Activated CD4-positive, alpha-beta memory T cell treated with anti-CD3 and anti-CD28 coated beads, Interleukin-2, amount 10 ng/mL, durations not matched to agents 7 days and 5 days (primary cell): Measurements from ENCODE around the gene ISYNA1. TPM values are rescaled to one million over a fixed set of nuclear protein-coding genes. Genes with fewer than 3 reads are reported as not detected.

Source experiments
- CTCF ChIA-PET: fragments of 350-600 bp; sonication (Branson Sonifier 250); formaldehyde crosslinking; loops from one replicate; lab custom pipeline; 2021; ENCODE audit warnings: antibody characterized with exemption, inconsistent platforms; lab: Charles Lee
- POLR2A ChIA-PET: fragments of 350-600 bp; sonication (Branson Sonifier 250); formaldehyde crosslinking; loops from one replicate; lab custom pipeline; 2021; ENCODE audit warnings: antibody characterized with exemption; lab: Charles Lee
- DNase-seq: peaks from one replicate; pipeline ENCODE4 v3.0.0-alpha.2; 2020
- H3K27ac Mint-ChIP-seq: one replicate; pipeline ENCODE4 v1.8.0; 2021; ENCODE audit warnings: mild to moderate bottlenecking, mixed read lengths
- H3K27me3 Mint-ChIP-seq: one replicate; pipeline ENCODE4 v1.8.0; 2021; ENCODE audit warnings: mixed read lengths
- H3K36me3 Mint-ChIP-seq: one replicate; pipeline ENCODE4 v1.8.0; 2021; ENCODE audit warnings: low read depth, mixed read lengths
- H3K4me1 Mint-ChIP-seq: one replicate; pipeline ENCODE4 v1.8.0; 2021; ENCODE audit warnings: mixed read lengths
- H3K4me3 Mint-ChIP-seq: one replicate; pipeline ENCODE4 v1.8.0; 2021; ENCODE audit warnings: mild to moderate bottlenecking, mixed read lengths
- H3K9me3 Mint-ChIP-seq: one replicate; pipeline ENCODE4 v1.8.0; 2021; ENCODE audit warnings: mixed read lengths
- total RNA-seq, 2 experiments: library from RNA; stranded (reverse); gene quantifications; one replicate each; pipeline ENCODE4 v1.2.3, GENCODE V29; 2021

The ISYNA1 gene
- total RNA-seq, 2 experiments from 2014 or later, result 16.7 to 18.0 TPM

DNA sequence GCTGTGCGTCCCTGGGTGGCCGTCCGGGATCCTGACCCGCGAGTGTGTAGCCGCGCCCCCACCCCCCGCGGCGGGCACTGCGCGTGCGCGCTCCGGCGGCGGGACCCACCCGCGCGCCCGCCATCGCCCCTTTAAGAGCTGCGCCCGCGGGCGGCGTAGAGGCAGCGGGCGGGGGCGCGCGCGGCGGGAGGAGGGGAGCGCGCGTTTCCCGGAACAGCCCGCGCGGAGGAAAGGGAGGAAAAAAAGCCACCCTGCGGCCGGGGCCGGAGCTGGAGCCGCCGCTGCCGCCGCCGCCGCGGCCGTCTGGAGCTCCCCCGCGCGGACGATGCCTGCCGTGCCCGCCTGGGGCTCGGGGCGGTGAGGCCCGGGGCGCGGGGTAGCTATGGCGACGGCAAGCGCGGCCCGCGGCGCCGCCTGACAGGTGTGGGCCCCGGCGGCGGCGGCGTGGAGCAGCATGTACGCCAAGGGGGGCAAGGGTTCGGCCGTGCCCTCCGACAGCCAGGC is 18.7 kb downstream of the ISYNA1 start, which contains the start of gene SSBP4:
TSS of gene SSBP4 (plus strand) at position 204 of the 504 bp plus-strand sequence. CDS start at position 455, 251 bp downstream.
- Mint-ChIP-seq H3K36me3 (peaks cover 15% of the 10 kb centered on the region), H3K27me3 (peaks cover 11% of the 10 kb centered on the region), H3K9me3 (no peaks in the 10 kb centered on the region), H3K4me3 (peak within 1 kb of the TSS; percentile 94), H3K4me1 (peaks cover 84% of the 10 kb centered on the region), H3K27ac (peak within 1 kb of the TSS; percentile 91)
- ChIA-PET POLR2A (interaction anchor here (0.7 to 9.6 kb wide), 15 partner anchors 9 to 214 kb away, joined by 3 to 115 read pairs (median 5); partner anchors contain the start of genes JUND and LSM4), CTCF (interaction anchor here (0.7 to 3.9 kb wide), 9 partner anchors 9 to 227 kb away, joined by 3 to 18 read pairs (median 6); partner anchors contain the start of genes JUND and LSM4)
- peak; percentile 79 for DNase-seq

DNA sequence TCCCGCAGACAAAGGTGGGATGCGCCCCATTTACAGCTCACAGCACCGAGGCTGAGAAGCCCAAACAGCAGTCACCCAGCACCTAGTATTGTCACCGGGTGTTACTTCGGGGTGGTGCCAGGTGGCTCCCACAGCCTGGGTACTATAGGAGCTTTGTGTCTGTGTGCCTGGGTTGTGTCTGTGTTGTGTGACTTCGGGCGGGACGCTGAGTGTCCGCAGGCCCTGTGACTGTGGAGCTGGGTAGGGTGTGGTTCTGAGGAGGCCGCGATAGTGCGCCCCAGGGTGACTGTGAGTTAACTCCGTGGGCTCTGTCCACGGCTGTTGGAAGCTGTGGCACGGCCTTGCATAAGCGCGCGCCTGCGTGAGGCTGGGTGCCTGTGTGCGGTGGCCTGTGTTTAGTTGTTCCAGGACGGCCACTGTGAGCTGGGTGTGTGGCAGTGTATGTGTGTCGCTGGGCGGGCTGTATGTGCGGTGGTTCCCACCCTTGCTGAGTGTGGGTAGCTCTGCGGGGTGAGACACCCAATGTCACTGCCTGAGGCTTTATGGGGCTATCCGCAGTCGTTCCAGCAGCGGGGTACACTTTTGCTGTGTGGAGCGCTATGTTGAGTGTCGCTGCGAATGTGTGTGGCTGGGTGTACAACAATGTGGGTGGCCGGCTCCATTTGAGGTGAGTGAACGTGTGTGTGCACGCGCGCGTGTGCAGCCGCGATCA is 19.3 kb downstream of the ISYNA1 start:
- peaks cover 13% of the 10 kb centered on the region for H3K36me3 Mint-ChIP-seq
- DNase-seq, result peak; percentile 47
- POLR2A ChIA-PET, result interaction anchor here (0.7 to 9.6 kb wide), 16 partner anchors 9 to 413 kb away, joined by 3 to 115 read pairs (median 5); partner anchors contain the start of genes JUND, LSM4 and UPF1
- H3K4me3 Mint-ChIP-seq, result peak overlapping the region; percentile 74
- H3K9me3 Mint-ChIP-seq, result no peaks in the 10 kb centered on the region
- peaks cover 83% of the 10 kb centered on the region for H3K4me1 Mint-ChIP-seq
- H3K27me3 Mint-ChIP-seq, result peaks cover 13% of the 10 kb centered on the region
- peak overlapping the region; percentile 86 for H3K27ac Mint-ChIP-seq
- CTCF ChIA-PET, result interaction anchor here (0.7 to 3.9 kb wide), 10 partner anchors 8 to 227 kb away, joined by 3 to 18 read pairs (median 6); partner anchors contain the start of gene LSM4

DNA sequence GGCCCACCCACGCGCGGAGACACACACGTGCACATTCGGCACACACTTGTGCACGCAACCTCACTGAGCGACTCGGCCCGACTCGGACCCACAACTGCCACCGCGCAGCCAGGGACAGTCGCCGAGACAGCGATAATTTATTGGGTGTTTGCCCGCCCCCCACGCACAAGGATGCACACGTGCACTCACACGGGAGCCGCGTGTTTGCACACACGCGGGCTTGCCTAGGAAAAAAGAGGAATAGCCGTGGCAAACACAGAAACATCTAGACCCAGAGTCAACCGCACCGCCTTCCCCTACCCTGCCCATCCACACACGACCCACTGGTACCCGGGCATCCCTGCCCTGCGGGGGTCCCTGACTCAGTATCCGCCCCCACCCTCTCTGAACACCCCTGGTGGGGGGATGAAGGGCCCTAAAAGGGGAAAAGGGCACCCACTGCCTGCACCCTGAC is 19.9 kb downstream of the ISYNA1 start:
- H3K9me3 Mint-ChIP-seq, result no peaks in the 10 kb centered on the region
- H3K27me3 Mint-ChIP-seq, result peaks cover 13% of the 10 kb centered on the region
- POLR2A ChIA-PET, result interaction anchor here (0.7 to 9.6 kb wide), 15 partner anchors 9 to 414 kb away, joined by 3 to 115 read pairs (median 5); partner anchors contain the start of genes JUND, LSM4 and UPF1
- peaks cover 78% of the 10 kb centered on the region for H3K4me1 Mint-ChIP-seq
- H3K36me3 Mint-ChIP-seq, result peaks cover 10% of the 10 kb centered on the region
- no peak for DNase-seq
- H3K4me3 Mint-ChIP-seq, result peak overlapping the region; percentile 74
- CTCF ChIA-PET, result interaction anchor here (1.0 to 3.9 kb wide), 7 partner anchors 8 to 226 kb away, joined by 3 to 18 read pairs (median 6); no protein-coding TSS in a partner anchor
- H3K27ac Mint-ChIP-seq, result peak overlapping the region; percentile 86

DNA sequence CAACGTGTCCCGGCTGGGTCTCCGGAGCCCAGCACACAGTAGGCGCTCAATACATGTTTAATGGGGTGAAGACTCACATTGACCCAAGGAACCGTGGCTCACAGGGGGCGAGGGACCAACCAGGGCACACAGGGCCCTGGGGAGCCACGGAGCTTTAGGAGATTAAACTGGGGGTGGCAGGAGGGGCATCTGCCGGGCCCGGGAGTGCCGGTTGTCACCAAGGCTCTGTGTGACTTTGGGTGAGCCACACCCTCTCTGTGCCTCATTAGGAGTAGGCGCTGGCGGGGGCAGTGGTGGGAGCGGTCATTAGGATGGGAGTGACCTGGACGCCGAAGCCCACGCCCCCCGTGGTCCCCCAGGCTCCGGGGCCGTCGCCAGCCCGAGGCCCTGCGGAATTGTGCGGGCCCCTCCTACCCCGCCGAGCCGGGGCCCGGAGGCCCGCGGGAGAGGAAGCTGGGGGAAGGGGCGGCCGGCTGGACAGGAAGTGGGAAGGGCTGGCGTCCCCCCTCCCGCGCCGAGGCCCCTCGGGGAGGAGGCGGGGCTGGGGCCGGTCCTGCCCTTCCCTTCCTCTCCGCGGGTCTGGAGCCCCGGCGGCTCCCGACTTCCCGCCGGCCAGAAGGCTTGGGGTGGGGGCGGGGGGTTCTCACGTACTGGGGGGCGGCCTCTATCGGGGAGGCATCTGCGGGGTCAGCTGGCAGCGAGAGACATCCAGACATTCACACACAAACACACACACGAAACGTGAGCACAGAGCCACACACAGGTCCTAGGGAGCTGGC is 20.5 kb downstream of the ISYNA1 start:
- DNase-seq, result peak; percentile 58
- H3K4me1 Mint-ChIP-seq, result peaks cover 73% of the 10 kb centered on the region
- CTCF ChIA-PET, result interaction anchor here (0.7 to 3.9 kb wide), 9 partner anchors 16 to 304 kb away, joined by 3 to 18 read pairs (median 3); no protein-coding TSS in a partner anchor

DNA sequence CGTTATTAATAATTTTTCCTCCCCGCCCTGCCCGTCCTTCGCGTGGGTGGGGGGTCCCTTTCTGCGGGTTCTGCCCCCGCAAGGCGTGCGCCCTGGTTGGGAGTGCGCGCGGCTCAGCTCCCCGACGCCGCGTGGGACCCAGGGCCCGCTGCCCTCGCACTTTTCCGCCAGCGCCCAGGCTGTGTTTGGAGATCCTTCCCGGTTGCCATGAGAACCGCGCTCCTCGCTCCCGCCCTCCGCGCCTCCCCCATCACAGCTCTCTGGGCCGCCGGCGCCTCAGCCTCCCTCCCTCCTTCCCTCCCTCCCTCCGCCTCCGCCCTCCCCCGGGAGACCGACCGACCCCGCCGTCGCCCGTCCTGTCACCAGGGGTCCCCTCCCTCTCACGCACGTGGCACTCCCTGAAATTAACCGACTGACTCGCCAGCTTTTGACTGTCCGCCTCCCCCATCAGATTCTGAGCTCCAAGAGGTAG is 21.1 kb downstream of the ISYNA1 start:
- H3K4me1 Mint-ChIP-seq, result peaks cover 67% of the 10 kb centered on the region
- H3K36me3 Mint-ChIP-seq, result peaks cover 5% of the 10 kb centered on the region
- H3K4me3 Mint-ChIP-seq, result peak overlapping the region; percentile 67
- CTCF ChIA-PET, result interaction anchor here (0.7 to 3.9 kb wide), 6 partner anchors 15 to 304 kb away, joined by 3 to 18 read pairs (median 3); no protein-coding TSS in a partner anchor
- H3K9me3 Mint-ChIP-seq, result no peaks in the 10 kb centered on the region
- peak; percentile 72 for DNase-seq
- peaks cover 18% of the 10 kb centered on the region for H3K27me3 Mint-ChIP-seq
- POLR2A ChIA-PET, result interaction anchor here (0.7 to 9.6 kb wide), 12 partner anchors 12 to 416 kb away, joined by 3 to 115 read pairs (median 4); partner anchors contain the start of genes ELL, JUND and PIK3R2
- peak overlapping the region; percentile 79 for H3K27ac Mint-ChIP-seq

More for the DNA sequence above, 20.5 kb downstream of the ISYNA1 start:
- peak overlapping the region; percentile 74 for H3K4me3 Mint-ChIP-seq
- peaks cover 17% of the 10 kb centered on the region for H3K27me3 Mint-ChIP-seq
- peaks cover 5% of the 10 kb centered on the region for H3K36me3 Mint-ChIP-seq
- POLR2A ChIA-PET, result interaction anchor here (0.7 to 9.6 kb wide), 16 partner anchors 11 to 415 kb away, joined by 3 to 115 read pairs (median 4); partner anchors contain the start of genes ELL, JUND, LSM4 and PIK3R2
- H3K27ac Mint-ChIP-seq, result peak overlapping the region; percentile 86
- no peaks in the 10 kb centered on the region for H3K9me3 Mint-ChIP-seq

DNA sequence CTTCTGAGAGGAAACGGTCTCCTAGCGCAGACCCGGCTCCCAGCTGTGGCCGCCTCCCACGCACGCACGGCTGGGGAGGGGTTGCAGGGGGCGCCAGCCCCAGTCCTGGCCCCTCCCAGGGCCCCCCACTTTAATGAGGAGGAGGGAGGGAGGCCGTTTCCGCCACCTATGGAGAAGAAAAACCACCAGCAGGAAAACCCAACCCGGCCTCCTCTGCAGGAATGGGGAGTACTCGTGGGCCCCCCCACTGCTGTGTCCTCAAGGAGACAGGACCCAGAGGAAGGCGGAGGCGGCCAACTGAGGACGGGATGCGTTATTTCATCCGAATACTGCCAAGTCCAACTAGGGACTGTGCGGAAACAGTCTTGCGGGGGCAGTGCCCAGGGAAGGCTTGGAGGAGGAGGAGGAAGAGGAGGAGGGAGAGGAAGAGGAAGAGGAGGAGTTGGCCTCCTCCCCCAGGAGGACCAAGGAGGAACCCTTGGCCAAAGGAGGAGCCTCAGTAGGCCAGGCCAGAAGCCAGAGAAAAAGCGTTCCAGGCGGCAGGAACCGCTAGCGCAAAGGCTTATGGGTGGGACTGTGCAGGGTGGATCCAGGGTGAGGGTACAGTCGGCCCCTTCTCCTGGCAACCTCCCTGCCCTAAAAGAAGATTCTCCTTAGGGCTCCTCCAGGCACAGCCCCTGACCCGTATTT is 22.6 kb downstream of the ISYNA1 start:
- H3K27me3 Mint-ChIP-seq, result peaks cover 23% of the 10 kb centered on the region
- peaks cover 3% of the 10 kb centered on the region for H3K36me3 Mint-ChIP-seq
- POLR2A ChIA-PET, result interaction anchor here (0.5 to 9.6 kb wide), 8 partner anchors 8 to 417 kb away, joined by 3 to 115 read pairs (median 6); partner anchors contain the start of genes JUND, LSM4 and UPF1
- H3K27ac Mint-ChIP-seq, result peak overlapping the region; percentile 78
- CTCF ChIA-PET, result interaction anchor here (0.7 to 6.5 kb wide), 5 partner anchors 28 to 432 kb away, joined by 3 to 58 read pairs (median 16); partner anchors contain the start of genes GDF15 and JUND
- no peaks in the 10 kb centered on the region for H3K9me3 Mint-ChIP-seq
- no peak for DNase-seq
- peaks cover 58% of the 10 kb centered on the region for H3K4me1 Mint-ChIP-seq
- peak overlapping the region; percentile 53 for H3K4me3 Mint-ChIP-seq

DNA sequence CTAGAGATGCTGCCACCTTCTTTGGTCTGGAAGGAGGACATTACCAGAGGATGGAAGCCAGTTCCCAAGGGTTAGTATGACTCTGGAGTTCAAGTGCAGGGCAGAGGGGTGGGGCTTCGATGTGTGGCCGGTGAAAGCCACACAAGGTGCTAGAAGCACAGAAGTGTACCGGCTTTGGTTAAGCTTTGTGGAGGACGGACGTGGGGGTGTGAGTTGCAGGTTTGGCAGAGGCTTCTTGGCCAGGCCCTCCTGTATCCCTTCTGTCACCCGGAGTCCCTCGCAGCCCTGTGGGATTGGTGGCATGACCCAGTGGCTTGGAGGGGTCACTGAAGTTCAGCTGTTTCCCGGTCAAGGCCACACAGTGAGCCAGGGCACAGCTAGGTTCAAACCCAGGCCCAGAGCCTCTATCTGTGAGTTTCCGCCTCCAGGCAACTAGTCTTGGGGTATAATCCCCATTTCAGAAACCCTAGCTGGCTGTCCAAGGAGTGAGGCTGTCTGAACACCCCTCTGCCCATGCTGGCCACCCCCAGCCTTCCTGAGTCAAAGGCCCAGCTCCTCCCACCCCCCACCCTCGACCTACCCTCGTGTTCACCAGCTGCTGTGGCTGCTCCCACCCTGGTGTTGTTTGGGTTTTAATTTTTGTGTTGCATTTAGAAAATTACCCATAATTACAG is 23.3 kb downstream of the ISYNA1 start:
- Mint-ChIP-seq H3K4me3 (no peak overlapping the region), H3K36me3 (no peaks in the 10 kb centered on the region), H3K27me3 (peaks cover 23% of the 10 kb centered on the region), H3K27ac (peak overlapping the region; percentile 64), H3K4me1 (peaks cover 56% of the 10 kb centered on the region), H3K9me3 (no peaks in the 10 kb centered on the region)
- ChIA-PET POLR2A (interaction anchor here (0.5 to 9.6 kb wide), 8 partner anchors 8 to 418 kb away, joined by 3 to 115 read pairs (median 6); partner anchors contain the start of genes JUND, LSM4 and UPF1), CTCF (interaction anchor here (0.6 to 6.5 kb wide), 7 partner anchors 27 to 930 kb away, joined by 3 to 58 read pairs (median 4); partner anchors contain the start of genes GDF15, JUND and RAB3A)
- DNase-seq, result peak; percentile 60

DNA sequence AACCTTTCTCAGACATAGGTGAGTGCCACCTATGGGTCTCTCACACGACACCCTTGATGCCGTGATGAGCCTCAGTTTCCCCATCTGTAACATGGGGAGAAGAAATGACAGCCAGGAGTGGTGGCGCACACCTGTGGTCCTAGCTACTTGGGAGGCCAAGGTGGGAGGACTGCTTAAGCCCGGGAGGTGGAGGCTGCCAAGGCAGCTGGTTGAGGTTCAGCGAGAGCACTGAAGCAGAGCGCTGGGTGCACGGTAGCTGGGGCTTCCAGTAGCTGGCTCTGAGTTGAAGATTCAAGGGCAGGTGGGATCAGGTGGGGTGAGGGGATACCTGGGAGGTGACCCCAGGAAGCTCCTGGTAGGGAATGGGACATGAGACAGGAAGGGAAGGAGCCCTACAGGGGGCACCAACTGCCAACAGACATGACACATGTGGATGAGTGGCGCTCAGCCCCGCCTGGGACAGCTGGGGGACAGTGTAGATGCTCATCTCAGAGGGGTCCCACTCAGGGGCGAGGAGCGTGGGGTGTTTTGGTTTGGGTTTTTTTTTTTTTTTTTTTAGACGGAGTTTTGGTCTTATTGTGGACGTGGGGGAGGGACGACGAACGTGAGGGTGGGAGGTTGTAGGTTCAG is 25.2 kb downstream of the ISYNA1 start:
- Mint-ChIP-seq H3K9me3 (no peaks in the 10 kb centered on the region), H3K36me3 (no peaks in the 10 kb centered on the region), H3K4me1 (peaks cover 43% of the 10 kb centered on the region), H3K4me3 (no peak overlapping the region), H3K27ac (no peak overlapping the region), H3K27me3 (peaks cover 23% of the 10 kb centered on the region)
- no peak for DNase-seq
- POLR2A ChIA-PET, result interaction anchor here (1.2 to 2.5 kb wide), 5 partner anchors 9 to 208 kb away, joined by 3 to 9 read pairs (median 5); partner anchors contain the start of gene RAB3A
- CTCF ChIA-PET, result interaction anchor here (0.7 to 6.5 kb wide), 9 partner anchors 8 to 220 kb away, joined by 3 to 58 read pairs (median 6); partner anchors contain the start of genes GDF15, JUND and RAB3A

DNA sequence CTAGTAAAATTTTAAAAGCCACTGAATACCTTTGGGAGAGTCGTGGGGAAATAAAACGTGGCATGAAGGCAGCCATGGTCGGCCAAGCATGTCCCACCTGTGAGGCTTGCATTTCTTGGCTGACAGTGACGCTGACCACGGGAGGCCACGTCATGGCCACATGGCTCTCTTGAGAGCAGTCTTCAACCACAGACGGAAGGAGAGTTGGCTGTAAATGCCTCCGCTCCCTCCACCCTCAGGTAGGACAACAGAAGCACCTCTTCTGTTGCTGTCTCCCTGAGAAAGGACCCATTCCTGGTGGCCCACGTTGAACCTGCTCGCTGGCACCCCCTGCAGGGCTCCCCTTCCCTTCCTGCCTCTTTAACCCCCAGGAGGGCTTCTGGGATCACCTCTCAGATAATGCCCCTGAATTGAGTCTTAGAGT is 29.9 kb downstream of the ISYNA1 start:
- no peak overlapping the region for H3K27ac Mint-ChIP-seq
- ChIA-PET CTCF (no interaction called here), POLR2A (no interaction called here)
- DNase-seq, result no peak
- no peaks in the 10 kb centered on the region for H3K9me3 Mint-ChIP-seq
- peaks cover 7% of the 10 kb centered on the region for H3K4me1 Mint-ChIP-seq
- H3K36me3 Mint-ChIP-seq, result no peaks in the 10 kb centered on the region
- H3K4me3 Mint-ChIP-seq, result no peak overlapping the region
- peaks cover 10% of the 10 kb centered on the region for H3K27me3 Mint-ChIP-seq

DNA sequence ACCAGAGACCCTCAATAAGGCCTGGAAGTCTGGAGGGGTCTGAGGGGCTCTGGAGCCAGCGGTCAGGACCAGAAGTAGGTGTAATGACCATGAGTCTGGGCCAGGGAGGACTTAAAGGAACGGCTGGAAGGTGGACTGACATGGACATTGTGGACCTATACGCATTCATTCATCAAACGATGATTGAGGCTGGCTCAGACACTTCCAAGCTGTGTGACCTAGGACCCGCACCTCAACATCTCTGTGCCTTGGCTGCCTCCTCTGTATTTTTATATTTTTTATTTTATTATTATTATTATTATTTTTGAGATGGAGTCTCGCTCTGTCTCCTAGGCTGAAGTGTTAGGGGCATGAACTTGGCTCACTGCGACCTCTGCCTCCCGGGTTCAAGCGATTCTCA is 31.2 kb downstream of the ISYNA1 start:
- no peaks in the 10 kb centered on the region for H3K36me3 Mint-ChIP-seq
- no peaks in the 10 kb centered on the region for H3K9me3 Mint-ChIP-seq
- H3K27ac Mint-ChIP-seq, result no peak overlapping the region
- H3K4me1 Mint-ChIP-seq, result peaks cover 7% of the 10 kb centered on the region
- DNase-seq, result no peak
- no peak overlapping the region for H3K4me3 Mint-ChIP-seq
- H3K27me3 Mint-ChIP-seq, result peaks cover 5% of the 10 kb centered on the region
- ChIA-PET POLR2A (no interaction called here), CTCF (interaction anchor here (0.7 to 1.1 kb wide), 2 partner anchors 127 to 214 kb away, joined by 3 read pairs; partner anchors contain the start of gene MPV17L2)
